Esophagus muscularis mucosa (tissue), 4 donors: ENCODE data around the gene CCIN. TPM values are rescaled to one million over a fixed set of nuclear protein-coding genes. Genes with fewer than 3 reads are reported as not detected.

ENCODE experiments used
- DNase-seq: peaks from one replicate; pipeline ENCODE4 v3.0.0-alpha.2; 2017; ENCODE audit errors: extremely low spot score
- H3K27ac ChIP-seq, 4 donors: fragments of 200-600 bp; sonication (generic); replicated peaks in 1 of 4; 1 replicate in 3 of 4; 2 replicates in 1 of 4; pipeline ENCODE4 v1.5.1; 2016 to 2019; ENCODE audit warnings: mild to moderate bottlenecking in 1 of 4
- H3K27me3 ChIP-seq, 4 donors: fragments of 200-600 bp; sonication (generic); one replicate each; pipeline versions ENCODE4 v1.5.1 to v1.6.0; 2016 to 2019
- H3K36me3 ChIP-seq, 4 donors: fragments of 200-600 bp; sonication (generic); one replicate each; pipeline ENCODE4 v1.5.1; 2016 to 2019
- H3K4me1 ChIP-seq, 4 donors: fragments of 200-600 bp; sonication (generic); one replicate each; pipeline ENCODE4 v1.5.1; 2016 to 2019
- H3K4me3 ChIP-seq, 4 donors: fragments of 200-600 bp; sonication (generic); 1 replicate in 2 of 4; 2 replicates in 2 of 4; pipeline ENCODE4 v1.5.1; 2016 to 2019; ENCODE audit warnings: mild to moderate bottlenecking in 4 of 4, moderate library complexity in 1 of 4
- H3K9me3 ChIP-seq, 4 donors: fragments of 200-600 bp; sonication (generic); 1 replicate in 3 of 4; 2 replicates in 1 of 4; pipeline ENCODE4 v1.5.1; 2016 to 2019
- CTCF ChIP-seq, 3 experiments: fragments of 200-600 bp in 2 of 3; fragments of 450-650 bp in 1 of 3; sonication (generic) in 2 of 3; IDR thresholded peaks; one replicate each; pipeline ENCODE4 v1.5.1; 2017 to 2019; ENCODE audit warnings: antibody characterized with exemption in 3 of 3, mild to moderate bottlenecking in 2 of 3, moderate library complexity in 1 of 3
- EP300 ChIP-seq: sonication (generic); formaldehyde crosslinking; IDR thresholded peaks from one replicate; pipeline ENCODE4 v1.6.1; 2017; ENCODE audit warnings: antibody characterized with exemption
- POLR2A ChIP-seq: fragments of 450-650 bp; IDR thresholded peaks from one replicate; pipeline ENCODE4 v1.6.1; 2017; ENCODE audit warnings: antibody characterized with exemption, moderate library complexity, mild to moderate bottlenecking, low read depth
- POLR2AphosphoS5 ChIP-seq, 2 donors: sonication (generic); formaldehyde crosslinking; IDR thresholded peaks; one replicate each; pipeline ENCODE4 v1.6.1; 2017; ENCODE audit warnings: antibody characterized with exemption in 2 of 2
- WGBS: methylation state at CpG from one replicate; pipeline ENCODE4 v1.1.5; 2018; 5-methylcytosine and 5-hydroxymethylcytosine counted together
- intact Hi-C: fragments of 100-400 bp; cut with DNase I; formaldehyde crosslinking; loops from one replicate; pipeline ENCODE4 v1.15.1; 2023
- total RNA-seq, 4 donors: library from RNA; depleted of rRNA; stranded (reverse); fragments of >200 nt; gene quantifications; one replicate each; pipeline versions ENCODE4 v1.1.0 to v1.2.1, GENCODE V29; 2016

The CCIN gene
- total RNA-seq, 4 donors from 2014 or later, result 0.39 to 1.0 (median 0.46) TPM

GRCh38 chr9:36211510-36211909 is 42.3 kb downstream of the CCIN start:
- DNase-seq, result no peak
- Histone ChIP-seq H3K4me3 (no peak overlapping the region), H3K9me3 (no peaks in the 10 kb centered on the region), H3K27me3 (no peaks in the 10 kb centered on the region), H3K4me1 (peaks cover 69 to 90% (median 78%) of the 10 kb centered on the region in 4 donors), H3K36me3 (peaks cover 26 to 80% (median 64%) of the 10 kb centered on the region in 4 donors), H3K27ac (peak overlapping the region in 1 of 4 donors; percentile 13)
- intact Hi-C loops, result no loop called here
- no peak for TF ChIP-seq EP300
- TF ChIP-seq POLR2AphosphoS5 (IDR thresholded peaks at IDR 0.05), result no peak
- no peak for TF ChIP-seq CTCF (IDR thresholded peaks at IDR 0.05)
- TF ChIP-seq POLR2A, result no peak
- 85% methylated on average over 7 of the region's 7 CpGs for WGBS

GRCh38 chr9:36213387-36213786 is 44.2 kb downstream of the CCIN start:
- 91% methylated on average over 4 of the region's 4 CpGs for WGBS
- no peak for DNase-seq
- Histone ChIP-seq H3K36me3 (peaks cover 33 to 80% (median 64%) of the 10 kb centered on the region in 4 donors), H3K4me3 (no peak overlapping the region), H3K9me3 (no peaks in the 10 kb centered on the region), H3K27ac (peak overlapping the region in 3 of 4 donors; percentile 3 to 38 (median 24)), H3K27me3 (no peaks in the 10 kb centered on the region), H3K4me1 (peaks cover 55 to 80% (median 68%) of the 10 kb centered on the region in 4 donors)
- intact Hi-C loops, result no loop called here
- TF ChIP-seq EP300, result no peak
- TF ChIP-seq CTCF (IDR thresholded peaks at IDR 0.05), result no peak
- no peak for TF ChIP-seq POLR2A
- no peak for TF ChIP-seq POLR2AphosphoS5 (IDR thresholded peaks at IDR 0.05)

GRCh38 chr9:36213989-36214388 is 44.8 kb downstream of the CCIN start:
- H3K27ac ChIP-seq, result peak overlapping the region; percentile 3 to 38 (median 21)
- intact Hi-C loops, result no loop called here
- 57% methylated on average over 4 of the region's 4 CpGs for WGBS
- H3K4me1 ChIP-seq, result peaks cover 50 to 74% (median 64%) of the 10 kb centered on the region in 4 donors
- TF ChIP-seq CTCF (IDR thresholded peaks at IDR 0.05) (no peak), POLR2AphosphoS5 (IDR thresholded peaks at IDR 0.05) (no peak), POLR2A (no peak), EP300 (no peak)
- no peaks in the 10 kb centered on the region for H3K27me3 ChIP-seq
- no peak overlapping the region for H3K4me3 ChIP-seq
- peaks cover 34 to 80% (median 64%) of the 10 kb centered on the region in 4 donors for H3K36me3 ChIP-seq
- no peak for DNase-seq
- H3K9me3 ChIP-seq, result no peaks in the 10 kb centered on the region

GRCh38 chr9:36214571-36214970 is 45.4 kb downstream of the CCIN start:
- no peaks in the 10 kb centered on the region for H3K27me3 ChIP-seq
- peak overlapping the region; percentile 18 to 42 (median 31) for H3K27ac ChIP-seq
- H3K36me3 ChIP-seq, result peaks cover 40 to 80% (median 64%) of the 10 kb centered on the region in 4 donors
- no peak for TF ChIP-seq EP300
- no peak for TF ChIP-seq CTCF (IDR thresholded peaks at IDR 0.05)
- no peak for TF ChIP-seq POLR2A
- peak in 1 of 2 donors; percentile 36 for TF ChIP-seq POLR2AphosphoS5 (IDR thresholded peaks at IDR 0.05)
- H3K4me1 ChIP-seq, result peaks cover 48 to 68% (median 59%) of the 10 kb centered on the region in 4 donors
- no peaks in the 10 kb centered on the region for H3K9me3 ChIP-seq
- intact Hi-C loops, result no loop called here
- H3K4me3 ChIP-seq, result no peak overlapping the region
- no peak for DNase-seq
